Measurements from ENCODE around the gene ANKRD44.
"Not testable (repeated sequence)": the region's sequence is repeated elsewhere in the genome, so short reads cannot be mapped to it uniquely, and the experiment has no call there.

Gene ANKRD44

GRCh38 chr2:197315371-197315770 lies 4.8 kb upstream of the ANKRD44 start:
- DNase-seq = no peak

GRCh38 chr2:197312186-197312585 lies 1.6 kb upstream of the ANKRD44 start:
- DNase-seq = no peak

- DNase-seq = no peak
Observed at GRCh38 chr2:197311421-197312033, 947 bp upstream of the ANKRD44 start.

DNA sequence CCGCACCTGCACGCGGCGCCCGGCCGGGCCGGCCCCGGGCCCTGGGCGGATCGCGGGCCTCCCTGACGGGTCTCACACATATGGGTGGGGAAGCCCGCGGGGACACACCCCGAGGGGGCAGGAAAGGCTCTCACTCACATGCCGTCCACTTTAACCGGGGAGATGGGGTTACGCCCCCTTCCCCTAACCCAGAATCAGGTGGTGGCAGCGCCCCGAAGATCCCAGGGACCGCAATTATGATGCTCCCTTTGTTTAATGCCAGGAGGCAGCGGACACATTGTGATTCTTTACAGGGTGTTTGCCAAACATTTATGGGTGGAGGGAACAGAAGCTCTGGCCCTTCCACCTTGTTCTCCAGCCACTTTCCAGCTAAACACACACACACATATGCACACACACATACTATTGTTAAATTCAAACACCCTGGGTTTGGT lies 424 bp upstream of the ANKRD44 start:
- DNase-seq = no peak

GRCh38 chr2:197309691-197310231 lies 819 bp downstream of the ANKRD44 start:
- peak; percentile 49 for DNase-seq

- no peak for DNase-seq
Observed at GRCh38 chr2:197308996-197309690, 1.4 kb downstream of the ANKRD44 start.

- DNase-seq = no peak
Observed at GRCh38 chr2:197308585-197308984, 2.0 kb downstream of the ANKRD44 start.

DNA sequence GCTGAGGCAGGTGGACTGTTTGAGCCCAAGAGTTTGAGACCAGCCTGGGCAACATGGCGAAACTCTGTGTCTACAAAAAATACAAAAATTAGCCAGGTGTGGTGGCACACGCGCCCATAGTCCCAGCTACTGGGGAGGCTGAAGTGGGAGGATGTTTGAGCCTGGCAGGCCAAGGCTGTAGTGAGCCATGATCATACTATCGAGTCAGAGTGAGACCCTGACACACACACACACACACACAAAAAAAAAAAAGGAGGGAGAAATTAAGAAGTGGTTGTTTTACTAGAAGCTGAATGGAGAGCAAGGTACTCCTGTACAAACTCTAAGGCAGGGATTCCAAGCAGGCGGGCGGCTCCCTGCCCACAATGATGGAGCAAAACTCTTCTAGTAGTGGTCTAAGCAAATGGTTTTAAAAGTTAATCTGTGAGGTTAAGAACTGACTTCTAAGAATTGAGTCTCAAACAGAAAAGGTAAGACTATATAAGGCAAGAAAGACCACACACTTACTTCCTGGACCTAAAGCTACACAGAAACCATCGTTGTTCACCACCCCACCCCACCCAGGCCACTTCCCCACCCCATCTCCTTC lies 2.6 kb downstream of the ANKRD44 start:
- peak; percentile 58 for DNase-seq

DNA sequence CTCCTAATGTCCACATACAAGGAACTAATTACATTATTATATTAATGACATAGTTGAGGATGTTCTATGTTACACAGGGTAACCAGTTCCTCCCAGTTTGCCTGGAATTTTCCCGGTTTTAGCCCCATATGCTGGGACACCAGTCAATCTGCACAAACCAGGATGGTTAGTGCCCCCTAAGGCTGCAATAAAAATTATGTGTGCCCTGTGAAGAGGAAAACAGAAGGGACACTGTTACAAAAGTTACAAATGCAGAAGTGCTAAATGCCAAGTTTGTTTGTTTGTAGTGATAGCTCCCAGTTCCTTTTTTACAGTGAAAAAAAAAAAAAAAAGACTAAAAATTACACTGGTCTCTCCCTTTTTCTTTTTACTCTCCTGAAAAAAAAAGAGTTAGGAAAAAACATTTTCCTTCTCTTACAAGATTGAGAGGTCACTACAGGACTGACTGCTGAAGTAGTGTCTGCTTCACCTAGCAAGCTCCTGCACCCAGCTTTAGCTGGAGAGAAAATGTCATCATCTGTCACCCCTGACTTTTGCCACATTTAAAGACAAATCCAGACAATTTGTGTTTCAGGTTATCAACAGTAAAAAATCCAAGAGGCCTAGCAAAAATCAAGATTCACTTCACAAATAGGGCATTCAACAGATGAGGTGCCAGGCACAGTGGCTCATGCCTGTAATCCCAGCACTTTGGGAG lies 3.2 kb downstream of the ANKRD44 start:
- DNase-seq = no peak

DNA sequence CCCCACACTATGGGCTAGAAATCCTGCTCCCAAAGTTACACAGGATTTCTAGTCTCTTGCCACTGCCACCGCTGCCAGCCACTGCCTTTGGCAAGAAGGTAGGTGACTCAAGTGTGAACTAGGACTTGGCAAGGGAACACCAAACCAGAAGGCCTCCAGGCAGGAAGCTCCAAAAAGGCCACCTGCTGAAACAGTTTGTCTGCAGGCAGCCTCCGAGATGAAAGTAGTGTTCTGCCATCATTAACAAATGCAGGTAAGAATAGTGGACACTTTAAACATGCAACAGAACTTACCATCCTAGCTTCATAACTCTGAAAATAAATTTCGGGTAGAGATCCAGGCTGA lies 3.9 kb downstream of the ANKRD44 start:
- no peak for DNase-seq

DNA sequence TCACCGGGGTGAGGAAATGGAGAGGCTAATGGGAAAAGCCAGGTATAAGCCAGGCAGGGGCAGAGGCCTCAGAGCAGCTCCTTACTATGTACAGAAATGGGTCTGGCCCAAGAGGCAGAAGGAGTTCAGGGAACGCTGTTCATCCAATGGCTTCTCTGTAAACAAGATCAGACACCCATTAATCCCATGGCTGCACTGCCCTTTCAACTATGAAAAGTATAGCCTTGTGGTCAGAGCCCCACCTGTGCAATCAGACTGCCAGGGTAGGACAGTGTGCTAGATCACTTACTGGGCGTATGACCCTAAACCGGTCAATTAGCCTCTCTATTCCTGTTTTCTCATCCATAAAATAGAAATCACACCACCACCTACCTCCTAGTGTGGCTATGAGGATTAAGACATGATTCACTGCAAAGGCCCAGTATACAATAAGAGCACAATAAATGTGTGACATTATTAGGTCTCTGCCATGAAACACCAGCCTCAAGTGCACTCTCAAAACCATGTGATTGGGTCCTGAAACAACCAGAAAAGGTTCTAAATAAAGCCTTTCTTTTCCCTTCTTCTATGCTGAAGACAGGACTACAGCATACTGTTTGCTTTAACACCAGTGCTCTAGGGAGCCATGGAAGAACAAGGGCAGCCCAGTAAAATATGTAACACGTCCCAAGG lies 4.4 kb downstream of the ANKRD44 start:
- DNase-seq = no peak

- no peak for DNase-seq
Observed at GRCh38 chr2:197304556-197305011, 6.0 kb downstream of the ANKRD44 start.

DNA sequence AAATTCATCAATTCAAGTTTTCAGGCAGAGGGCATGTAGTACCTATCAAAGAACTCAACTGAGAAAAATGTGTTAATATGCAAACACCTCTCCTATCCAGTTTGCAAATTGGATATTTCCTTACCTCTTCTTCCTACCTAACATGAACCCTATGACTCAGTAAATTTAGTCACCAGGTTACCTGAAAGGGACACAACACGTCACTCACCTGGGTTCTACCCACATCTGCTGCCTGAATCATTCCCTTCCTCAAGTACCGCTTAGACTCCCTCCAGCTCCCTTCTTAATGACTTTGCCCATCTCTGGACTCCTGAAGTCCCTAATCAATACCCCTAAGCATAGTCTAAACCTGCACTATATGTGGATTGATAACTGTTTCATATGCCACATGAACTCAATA lies 10.4 kb downstream of the ANKRD44 start:
- DNase-seq = no peak

GRCh38 chr2:197298609-197299008 lies 12.0 kb downstream of the ANKRD44 start:
- DNase-seq = no peak

GRCh38 chr2:197297772-197298318 lies 12.7 kb downstream of the ANKRD44 start:
- DNase-seq = no peak

GRCh38 chr2:197297266-197297665 lies 13.3 kb downstream of the ANKRD44 start:
- DNase-seq = no peak

GRCh38 chr2:197296835-197297234 lies 13.7 kb downstream of the ANKRD44 start:
- no peak for DNase-seq

GRCh38 chr2:197294260-197294659 lies 16.3 kb downstream of the ANKRD44 start:
- peak; percentile 53 for DNase-seq

GRCh38 chr2:197293252-197294007 lies 17.1 kb downstream of the ANKRD44 start:
- DNase-seq = peak; percentile 46

DNA sequence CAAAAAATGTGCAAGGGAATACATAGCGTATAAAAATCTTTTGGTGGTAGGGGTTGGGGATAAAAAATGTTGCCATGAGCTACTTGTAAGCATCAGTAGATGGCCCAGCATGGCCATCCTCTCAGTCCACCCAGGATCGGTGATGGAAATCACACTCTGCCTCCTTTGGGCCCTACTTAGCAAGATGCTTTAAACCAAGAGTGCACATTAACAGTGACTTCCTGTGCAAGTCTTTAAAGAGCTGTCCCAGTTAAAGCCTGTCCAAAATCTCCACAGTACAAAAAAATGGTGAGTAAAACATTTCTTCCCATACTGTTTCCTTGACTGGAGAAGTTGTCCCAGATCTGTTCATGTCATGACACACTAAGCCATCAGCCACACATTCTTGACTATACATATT lies 18.0 kb downstream of the ANKRD44 start:
- no peak for DNase-seq

- DNase-seq = not testable (repeated sequence)
Observed at GRCh38 chr2:197287596-197287932, 23.0 kb downstream of the ANKRD44 start.
